ENCODE measurements around the gene SORCS2. TPM values are rescaled to one million over a fixed set of nuclear protein-coding genes. Genes with fewer than 3 reads are reported as not detected.

The SORCS2 gene
- total and polyA plus RNA-seq, 4 donors, result 0.05 to 8.4 (median 1.8) TPM

- no peak overlapping the region for H3K4me3 ChIP-seq (ENCODE audit: low read length in 2 of 2)
- H3K27me3 ChIP-seq (ENCODE audit: control insufficient read depth in 1 of 2, insufficient read depth in 2 of 2, low read length in 1 of 2), result no peaks in the 10 kb centered on the region
- no peak overlapping the region for H3K27ac ChIP-seq (ENCODE audit: low read depth in 1 of 2, low read length in 2 of 2)
- intact Hi-C loops (cut with DNase I), result loop anchor here in 1 of 2 donors (2.0 kb wide), 1 partner anchor 65 kb away; no protein-coding TSS in a partner anchor
- WGBS, 2 donors, result 69 to 78% methylated on average over 17 of the region's 17 CpGs
- DNase-seq (no peak), ATAC-seq (ENCODE audit: low FRiP score) (no peak)
- H3K4me1 ChIP-seq (ENCODE audit: control insufficient read depth in 1 of 2, insufficient read depth in 2 of 2, low read length in 2 of 2), result no peaks in the 10 kb centered on the region
- H3K9me3 ChIP-seq (ENCODE audit: control insufficient read depth, low read length), result no peaks in the 10 kb centered on the region
- no peaks in the 10 kb centered on the region for H3K36me3 ChIP-seq (ENCODE audit: control insufficient read depth in 1 of 2, insufficient read depth in 2 of 2, low read length in 1 of 2)
Measured at GRCh38 chr4:7708238-7708637, 515.9 kb downstream of the SORCS2 start.

- whole genome bisulfite sequencing, 2 donors, result 79 to 81% methylated on average over 15 of the region's 15 CpGs
- Histone ChIP-seq H3K9me3 (ENCODE audit: control insufficient read depth, low read length) (no peaks in the 10 kb centered on the region), H3K27ac (ENCODE audit: low read depth in 1 of 2, low read length in 2 of 2) (no peak overlapping the region), H3K36me3 (ENCODE audit: control insufficient read depth in 1 of 2, insufficient read depth in 2 of 2, low read length in 1 of 2) (no peaks in the 10 kb centered on the region), H3K27me3 (ENCODE audit: control insufficient read depth in 1 of 2, insufficient read depth in 2 of 2, low read length in 1 of 2) (no peaks in the 10 kb centered on the region), H3K4me3 (ENCODE audit: low read length in 2 of 2) (no peak overlapping the region), H3K4me1 (ENCODE audit: control insufficient read depth in 1 of 2, insufficient read depth in 2 of 2, low read length in 2 of 2) (no peaks in the 10 kb centered on the region)
- ATAC-seq (ENCODE audit: low FRiP score) (no peak), DNase-seq (no peak)
- intact Hi-C loops (cut with DNase I), result loop anchor here in 1 of 2 donors (2.0 kb wide), 1 partner anchor 66 kb away; no protein-coding TSS in a partner anchor
Measured at GRCh38 chr4:7708981-7709380, 516.6 kb downstream of the SORCS2 start.

GRCh38 chr4:7709431-7709830, 517.1 kb downstream of the SORCS2 start:
- H3K4me1 ChIP-seq (ENCODE audit: control insufficient read depth in 1 of 2, insufficient read depth in 2 of 2, low read length in 2 of 2), result no peaks in the 10 kb centered on the region
- DNase-seq (no peak), ATAC-seq (ENCODE audit: low FRiP score) (no peak)
- no peaks in the 10 kb centered on the region for H3K36me3 ChIP-seq (ENCODE audit: control insufficient read depth in 1 of 2, insufficient read depth in 2 of 2, low read length in 1 of 2)
- intact Hi-C loops (cut with DNase I), result loop anchor here in 1 of 2 donors (2.0 kb wide), 1 partner anchor 67 kb away; no protein-coding TSS in a partner anchor
- WGBS, 2 donors, result 94 to 96% methylated on average over 6 of the region's 6 CpGs
- no peak overlapping the region for H3K4me3 ChIP-seq (ENCODE audit: low read length in 2 of 2)
- H3K9me3 ChIP-seq (ENCODE audit: control insufficient read depth, low read length), result peaks cover 1% of the 10 kb centered on the region
- H3K27me3 ChIP-seq (ENCODE audit: control insufficient read depth in 1 of 2, insufficient read depth in 2 of 2, low read length in 1 of 2), result no peaks in the 10 kb centered on the region
- H3K27ac ChIP-seq (ENCODE audit: low read depth in 1 of 2, low read length in 2 of 2), result no peak overlapping the region

- H3K9me3 ChIP-seq (ENCODE audit: control insufficient read depth, low read length), result peaks cover 1% of the 10 kb centered on the region
- H3K36me3 ChIP-seq (ENCODE audit: control insufficient read depth in 1 of 2, insufficient read depth in 2 of 2, low read length in 1 of 2), result no peaks in the 10 kb centered on the region
- no peak overlapping the region for H3K4me3 ChIP-seq (ENCODE audit: low read length in 2 of 2)
- no peak for ATAC-seq (ENCODE audit: low FRiP score)
- no peak overlapping the region for H3K27ac ChIP-seq (ENCODE audit: low read depth in 1 of 2, low read length in 2 of 2)
- 95 to 96% methylated on average over 11 of the region's 11 CpGs for WGBS, 2 donors
- H3K27me3 ChIP-seq (ENCODE audit: control insufficient read depth in 1 of 2, insufficient read depth in 2 of 2, low read length in 1 of 2), result no peaks in the 10 kb centered on the region
- no peaks in the 10 kb centered on the region for H3K4me1 ChIP-seq (ENCODE audit: control insufficient read depth in 1 of 2, insufficient read depth in 2 of 2, low read length in 2 of 2)
- DNase-seq, result no peak
- intact Hi-C loops (cut with DNase I), result no loop called here
Measured at GRCh38 chr4:7710126-7710525, 517.8 kb downstream of the SORCS2 start.

- no peaks in the 10 kb centered on the region for H3K4me1 ChIP-seq (ENCODE audit: control insufficient read depth in 1 of 2, insufficient read depth in 2 of 2, low read length in 2 of 2)
- H3K36me3 ChIP-seq (ENCODE audit: control insufficient read depth in 1 of 2, insufficient read depth in 2 of 2, low read length in 1 of 2), result no peaks in the 10 kb centered on the region
- no peak overlapping the region for H3K27ac ChIP-seq (ENCODE audit: low read depth in 1 of 2, low read length in 2 of 2)
- H3K9me3 ChIP-seq (ENCODE audit: control insufficient read depth, low read length), result peaks cover 1% of the 10 kb centered on the region
- no peaks in the 10 kb centered on the region for H3K27me3 ChIP-seq (ENCODE audit: control insufficient read depth in 1 of 2, insufficient read depth in 2 of 2, low read length in 1 of 2)
- ATAC-seq (ENCODE audit: low FRiP score) (no peak), DNase-seq (no peak)
- H3K4me3 ChIP-seq (ENCODE audit: low read length in 2 of 2), result no peak overlapping the region
- intact Hi-C loops (cut with DNase I), result no loop called here
- WGBS, 2 donors, result 92 to 93% methylated on average over 21 of the region's 21 CpGs
Measured at GRCh38 chr4:7710576-7711306, 518.4 kb downstream of the SORCS2 start.

GRCh38 chr4:7711307-7711963, 519.1 kb downstream of the SORCS2 start:
- DNase-seq, result no peak
- ATAC-seq (ENCODE audit: low FRiP score), result no peak
- Histone ChIP-seq H3K4me1 (ENCODE audit: control insufficient read depth in 1 of 2, insufficient read depth in 2 of 2, low read length in 2 of 2) (no peaks in the 10 kb centered on the region), H3K27me3 (ENCODE audit: control insufficient read depth in 1 of 2, insufficient read depth in 2 of 2, low read length in 1 of 2) (no peaks in the 10 kb centered on the region), H3K27ac (ENCODE audit: low read depth in 1 of 2, low read length in 2 of 2) (no peak overlapping the region), H3K36me3 (ENCODE audit: control insufficient read depth in 1 of 2, insufficient read depth in 2 of 2, low read length in 1 of 2) (no peaks in the 10 kb centered on the region), H3K9me3 (ENCODE audit: control insufficient read depth, low read length) (peaks cover 1% of the 10 kb centered on the region), H3K4me3 (ENCODE audit: low read length in 2 of 2) (no peak overlapping the region)
- intact Hi-C loops (cut with DNase I), result no loop called here
- 96% methylated on average over 9 to 10 of the region's 10 CpGs for WGBS, 2 donors

GRCh38 chr4:7712021-7712671, 519.8 kb downstream of the SORCS2 start:
- H3K27ac ChIP-seq (ENCODE audit: low read depth in 1 of 2, low read length in 2 of 2), result no peak overlapping the region
- H3K9me3 ChIP-seq (ENCODE audit: control insufficient read depth, low read length), result peaks cover 1% of the 10 kb centered on the region
- no peak for ATAC-seq (ENCODE audit: low FRiP score)
- H3K4me1 ChIP-seq (ENCODE audit: control insufficient read depth in 1 of 2, insufficient read depth in 2 of 2, low read length in 2 of 2), result no peaks in the 10 kb centered on the region
- DNase-seq, result no peak
- H3K36me3 ChIP-seq (ENCODE audit: control insufficient read depth in 1 of 2, insufficient read depth in 2 of 2, low read length in 1 of 2), result no peaks in the 10 kb centered on the region
- H3K4me3 ChIP-seq (ENCODE audit: low read length in 2 of 2), result no peak overlapping the region
- WGBS, 2 donors, result 95% methylated on average over 19 of the region's 19 CpGs
- intact Hi-C loops (cut with DNase I), result no loop called here
- no peaks in the 10 kb centered on the region for H3K27me3 ChIP-seq (ENCODE audit: control insufficient read depth in 1 of 2, insufficient read depth in 2 of 2, low read length in 1 of 2)

GRCh38 chr4:7713757-7714156, 521.4 kb downstream of the SORCS2 start:
- no peaks in the 10 kb centered on the region for H3K4me1 ChIP-seq (ENCODE audit: control insufficient read depth in 1 of 2, insufficient read depth in 2 of 2, low read length in 2 of 2)
- no peak overlapping the region for H3K27ac ChIP-seq (ENCODE audit: low read depth in 1 of 2, low read length in 2 of 2)
- H3K4me3 ChIP-seq (ENCODE audit: low read length in 2 of 2), result no peak overlapping the region
- intact Hi-C loops (cut with DNase I), result no loop called here
- H3K36me3 ChIP-seq (ENCODE audit: control insufficient read depth in 1 of 2, insufficient read depth in 2 of 2, low read length in 1 of 2), result no peaks in the 10 kb centered on the region
- 89 to 93% methylated on average over 7 of the region's 7 CpGs for WGBS, 2 donors
- peaks cover 1% of the 10 kb centered on the region for H3K9me3 ChIP-seq (ENCODE audit: control insufficient read depth, low read length)
- DNase-seq (no peak), ATAC-seq (ENCODE audit: low FRiP score) (no peak)
- H3K27me3 ChIP-seq (ENCODE audit: control insufficient read depth in 1 of 2, insufficient read depth in 2 of 2, low read length in 1 of 2), result no peaks in the 10 kb centered on the region

Measured in aorta (tissue), 5 donors.